Upper lobe of left lung (tissue), 6 donors: Measurements from ENCODE around the gene CDC25A. TPM values are rescaled to one million over a fixed set of nuclear protein-coding genes. Genes with fewer than 3 reads are reported as not detected.

Source experiments
- ATAC-seq, 2 donors: fragments of 200-7000 bp; cut with Tn5 transposase; one replicate each; pipeline ENCODE4 v1.9.1; 2022; ENCODE audit warnings: mild to moderate bottlenecking in 2 of 2, moderate library complexity in 2 of 2; ENCODE audit not compliant: low FRiP score in 2 of 2
- DNase-seq, 2 donors: peaks; one replicate each; pipeline ENCODE4 v3.0.0-alpha.2; 2019 to 2020
- H3K27ac ChIP-seq, 4 donors: fragments of 200-600 bp; sonication (generic); one replicate each; pipeline ENCODE4 v1.5.1; 2016 to 2019
- H3K27me3 ChIP-seq, 4 donors: fragments of 200-600 bp; sonication (generic); one replicate each; pipeline ENCODE4 v1.5.1; 2017 to 2019
- H3K36me3 ChIP-seq, 4 donors: fragments of 200-600 bp; sonication (generic); one replicate each; pipeline ENCODE4 v1.5.1; 2016 to 2019
- H3K4me1 ChIP-seq, 4 donors: fragments of 200-600 bp; sonication (generic); one replicate each; pipeline ENCODE4 v1.5.1; 2018 to 2019
- H3K4me3 ChIP-seq, 4 donors: fragments of 200-600 bp; sonication (generic); one replicate each; pipeline ENCODE4 v1.5.1; 2017 to 2019; ENCODE audit warnings: mild to moderate bottlenecking in 2 of 4, moderate library complexity in 1 of 4
- H3K9me3 ChIP-seq, 4 donors: fragments of 200-600 bp; sonication (generic); one replicate each; pipeline ENCODE4 v1.5.1; 2018 to 2019
- EP300 ChIP-seq, 4 donors: sonication (generic); formaldehyde crosslinking; IDR thresholded peaks; one replicate each; pipeline ENCODE4 v1.5.1; 2017; ENCODE audit warnings: antibody characterized with exemption in 4 of 4, control low read depth in 2 of 4
- POLR2A ChIP-seq, 4 donors: fragments of 450-650 bp; IDR thresholded peaks; one replicate each; pipeline ENCODE4 v1.5.1; 2016 to 2017; ENCODE audit warnings: antibody characterized with exemption in 4 of 4, mild to moderate bottlenecking in 2 of 4
- POLR2AphosphoS5 ChIP-seq, 2 donors: sonication (generic); formaldehyde crosslinking; IDR thresholded peaks; one replicate each; pipeline ENCODE4 v1.5.1; 2017; ENCODE audit warnings: antibody characterized with exemption in 2 of 2
- WGBS, 2 donors: methylation state at CpG; one replicate each; pipeline ENCODE4 v1.1.5; 2017 to 2018; 5-methylcytosine and 5-hydroxymethylcytosine counted together
- total RNA-seq, 6 donors: library from RNA; depleted of rRNA in 4 of 6; stranded (reverse); fragments of >200 nt in 4 of 6; gene quantifications; one replicate each; pipeline versions ENCODE4 v1.1.0 to v1.2.1, GENCODE V29; 2016 to 2021
- TF ChIP-seq, protein P1 (sequence below), 6 experiments: fragments of 450-650 bp in 4 of 6; fragments of 200-600 bp in 2 of 6; sonication (generic) in 2 of 6; IDR thresholded peaks; one replicate each; pipeline ENCODE4 v1.5.1; 2016 to 2019; ENCODE audit warnings: antibody characterized with exemption in 6 of 6
- donor health status: DM: no; HTN: no; CAD: no; lungs with moderate emphysema.
- donor health status: DM: no; HTN: yes; CAD: no; lungs with severe emphysema.

The CDC25A gene
- total RNA-seq, 6 donors from 2014 or later = 0.30 to 1.5 (median 0.93) TPM; not detected in 2

DNA sequence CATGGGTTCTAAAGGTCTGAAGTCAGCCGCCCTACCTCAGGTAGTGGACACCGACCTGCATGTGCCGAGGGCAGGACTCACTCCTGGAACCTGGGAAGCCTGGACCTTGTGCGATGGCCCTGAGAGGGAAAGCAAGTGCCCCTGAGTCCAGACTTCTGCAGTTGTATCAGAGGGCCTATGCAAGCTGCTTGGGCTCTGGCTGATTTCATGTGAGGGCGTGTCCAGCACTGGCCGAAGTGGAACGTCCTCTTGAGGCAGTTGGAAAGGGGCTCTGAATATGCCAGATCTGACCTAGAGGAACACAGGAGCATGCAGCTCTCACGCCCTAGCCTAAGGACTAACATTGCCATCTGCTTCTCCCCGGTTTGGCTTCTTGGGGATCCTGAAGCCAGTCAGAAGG, 32.5 kb upstream of the CDC25A start:
- Histone ChIP-seq H3K4me3 (no peak overlapping the region), H3K9me3 (no peaks in the 10 kb centered on the region), H3K4me1 (peaks cover 8 to 33% (median 25%) of the 10 kb centered on the region in 4 donors), H3K27me3 (no peaks in the 10 kb centered on the region), H3K36me3 (no peaks in the 10 kb centered on the region), H3K27ac (peak overlapping the region in 1 of 4 donors; percentile 44)
- no peak for ATAC-seq
- 67 to 85% methylated on average over 4 to 9 of the region's 9 CpGs for WGBS, 2 donors
- TF ChIP-seq EP300 (IDR thresholded peaks at IDR 0.05) = no peak
- TF ChIP-seq, protein P1, sequence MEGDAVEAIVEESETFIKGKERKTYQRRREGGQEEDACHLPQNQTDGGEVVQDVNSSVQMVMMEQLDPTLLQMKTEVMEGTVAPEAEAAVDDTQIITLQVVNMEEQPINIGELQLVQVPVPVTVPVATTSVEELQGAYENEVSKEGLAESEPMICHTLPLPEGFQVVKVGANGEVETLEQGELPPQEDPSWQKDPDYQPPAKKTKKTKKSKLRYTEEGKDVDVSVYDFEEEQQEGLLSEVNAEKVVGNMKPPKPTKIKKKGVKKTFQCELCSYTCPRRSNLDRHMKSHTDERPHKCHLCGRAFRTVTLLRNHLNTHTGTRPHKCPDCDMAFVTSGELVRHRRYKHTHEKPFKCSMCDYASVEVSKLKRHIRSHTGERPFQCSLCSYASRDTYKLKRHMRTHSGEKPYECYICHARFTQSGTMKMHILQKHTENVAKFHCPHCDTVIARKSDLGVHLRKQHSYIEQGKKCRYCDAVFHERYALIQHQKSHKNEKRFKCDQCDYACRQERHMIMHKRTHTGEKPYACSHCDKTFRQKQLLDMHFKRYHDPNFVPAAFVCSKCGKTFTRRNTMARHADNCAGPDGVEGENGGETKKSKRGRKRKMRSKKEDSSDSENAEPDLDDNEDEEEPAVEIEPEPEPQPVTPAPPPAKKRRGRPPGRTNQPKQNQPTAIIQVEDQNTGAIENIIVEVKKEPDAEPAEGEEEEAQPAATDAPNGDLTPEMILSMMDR (IDR thresholded peaks at IDR 0.05) = no peak
- TF ChIP-seq POLR2AphosphoS5 (IDR thresholded peaks at IDR 0.05) = no peak
- TF ChIP-seq POLR2A (IDR thresholded peaks at IDR 0.05) = no peak
- DNase-seq = no peak

DNA sequence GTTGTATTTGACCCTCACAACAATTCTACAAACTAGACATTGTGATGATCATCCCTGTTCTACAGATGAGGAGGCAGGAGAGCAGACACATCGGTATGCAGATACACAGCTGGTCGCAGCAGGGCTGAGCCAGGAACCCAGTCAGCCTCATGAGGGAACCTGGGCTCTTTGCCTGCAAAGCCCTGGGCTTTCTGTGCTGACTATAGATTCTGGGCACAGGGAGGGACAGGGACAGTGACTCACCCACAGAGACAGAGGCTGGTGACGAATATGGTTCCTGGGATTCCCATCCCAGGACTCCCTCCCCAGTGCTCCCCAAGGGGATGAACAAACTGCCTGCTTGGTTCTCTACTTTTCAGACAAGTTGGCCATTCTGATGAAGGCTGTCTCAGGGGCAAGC, 31.3 kb upstream of the CDC25A start:
- TF ChIP-seq POLR2AphosphoS5 (IDR thresholded peaks at IDR 0.05) (no peak), POLR2A (IDR thresholded peaks at IDR 0.05) (no peak), EP300 (IDR thresholded peaks at IDR 0.05) (no peak)
- TF ChIP-seq, protein P1 (IDR thresholded peaks at IDR 0.05) = no peak
- no peaks in the 10 kb centered on the region for H3K9me3 ChIP-seq
- H3K27ac ChIP-seq = no peak overlapping the region
- no peak for DNase-seq
- H3K27me3 ChIP-seq = no peaks in the 10 kb centered on the region
- 78% methylated on average over 3 of the region's 3 CpGs; no CpG with 5 or more reads in 1 of the 2 donors for WGBS, 2 donors
- ATAC-seq = no peak
- no peaks in the 10 kb centered on the region for H3K36me3 ChIP-seq
- peaks cover 18 to 45% (median 36%) of the 10 kb centered on the region in 4 donors for H3K4me1 ChIP-seq
- no peak overlapping the region for H3K4me3 ChIP-seq

DNA sequence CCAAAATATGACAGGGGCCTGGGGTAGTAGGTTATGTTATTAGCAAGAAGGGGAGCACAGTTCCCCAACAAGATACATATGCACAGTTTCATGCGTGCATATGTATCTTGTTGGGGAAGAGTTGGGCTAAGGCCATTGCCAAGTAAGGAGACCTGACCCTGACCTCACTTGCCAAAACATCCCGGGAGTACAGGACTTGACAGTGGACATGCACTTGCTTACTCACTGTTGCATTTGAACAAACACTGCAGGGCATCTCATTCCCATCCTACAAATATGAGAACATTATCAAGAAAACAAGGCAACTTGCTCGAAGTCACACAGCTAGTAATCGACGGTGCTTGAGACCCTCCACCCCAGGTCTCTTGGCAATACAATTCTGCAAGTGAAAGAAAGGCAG, 30.3 kb upstream of the CDC25A start:
- no peaks in the 10 kb centered on the region for H3K36me3 ChIP-seq
- H3K4me1 ChIP-seq = peaks cover 18 to 43% (median 34%) of the 10 kb centered on the region in 4 donors
- no peaks in the 10 kb centered on the region for H3K27me3 ChIP-seq
- no peak overlapping the region for H3K27ac ChIP-seq
- H3K9me3 ChIP-seq = no peaks in the 10 kb centered on the region
- TF ChIP-seq EP300 (IDR thresholded peaks at IDR 0.05) = no peak
- no peak for TF ChIP-seq POLR2A (IDR thresholded peaks at IDR 0.05)
- TF ChIP-seq POLR2AphosphoS5 (IDR thresholded peaks at IDR 0.05) = no peak
- TF ChIP-seq, protein P1 (IDR thresholded peaks at IDR 0.05) = no peak
- 95% methylated on average over 5 of the region's 5 CpGs for WGBS, 2 donors
- no peak for ATAC-seq
- DNase-seq = no peak
- no peak overlapping the region for H3K4me3 ChIP-seq

DNA sequence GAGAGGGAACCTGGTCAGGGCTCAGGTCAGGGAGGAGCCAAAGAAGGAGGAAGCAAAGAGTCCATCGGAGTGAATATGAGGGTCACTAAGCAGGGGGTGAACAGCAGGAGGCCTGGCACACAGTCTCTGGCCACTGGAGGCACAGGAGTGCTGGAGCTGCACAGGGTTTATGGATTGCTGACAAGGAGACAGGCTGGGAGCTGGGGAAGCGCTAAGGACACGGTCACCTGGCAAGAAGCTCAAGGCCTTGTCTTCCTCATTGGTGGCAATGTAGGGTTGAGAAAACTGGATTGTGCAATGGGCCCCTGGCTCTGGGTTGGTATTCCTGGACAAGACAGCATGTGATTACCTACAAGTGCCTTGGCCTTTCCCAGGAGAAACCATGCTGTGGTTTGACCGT, 29.2 kb upstream of the CDC25A start:
- WGBS, 2 donors = 61 to 82% methylated on average over 4 of the region's 4 CpGs
- ATAC-seq = no peak

More for the DNA sequence above, 29.2 kb upstream of the CDC25A start:
- peak in 1 of 2 donors; percentile 68 for DNase-seq
- Histone ChIP-seq H3K9me3 (no peaks in the 10 kb centered on the region), H3K27ac (peak overlapping the region in 2 of 4 donors; percentile 21 to 84), H3K27me3 (no peaks in the 10 kb centered on the region), H3K4me3 (no peak overlapping the region), H3K36me3 (no peaks in the 10 kb centered on the region), H3K4me1 (peaks cover 18 to 38% (median 29%) of the 10 kb centered on the region in 4 donors)
- TF ChIP-seq POLR2A (IDR thresholded peaks at IDR 0.05) = no peak
- TF ChIP-seq, protein P1 (IDR thresholded peaks at IDR 0.05) = no peak
- TF ChIP-seq EP300 (IDR thresholded peaks at IDR 0.05) = no peak
- no peak for TF ChIP-seq POLR2AphosphoS5 (IDR thresholded peaks at IDR 0.05)
